Astrocyte of the spinal cord (primary cell): ENCODE measurements around the gene RNFT2.

Source experiments
- DNase-seq: peaks from one replicate; pipeline ENCODE4 v3.0.0; 2011; ENCODE audit warnings: low read depth, low spot score
- H3K4me3 ChIP-seq: 2 replicates; pipeline ENCODE4 v1.5.1; 2011; ENCODE audit warnings: low read depth, mild to moderate bottlenecking, low read length, moderate library complexity
- CTCF ChIP-seq: IDR thresholded peaks from 2 replicates; pipeline ENCODE4 v1.5.1; 2012; ENCODE audit warnings: low read depth, mild to moderate bottlenecking, low read length, inconsistent platforms
- in situ Hi-C: cut with HindIII; loops from 2 replicates; pipeline ENCODE4 v1.10.0; 2017; ENCODE audit warnings: low sequenced_read_pairs

The RNFT2 gene

GRCh38 chr12:116759783-116760621 lies 21.9 kb downstream of the RNFT2 start:
- no peak overlapping the region for H3K4me3 ChIP-seq
- DNase-seq = no peak
- no peak for TF ChIP-seq CTCF
- in situ Hi-C loops = no loop called here

GRCh38 chr12:116760622-116761020 lies 22.5 kb downstream of the RNFT2 start:
- in situ Hi-C loops = no loop called here
- DNase-seq = no peak
- TF ChIP-seq CTCF = no peak
- no peak overlapping the region for H3K4me3 ChIP-seq

- H3K4me3 ChIP-seq = no peak overlapping the region
- no peak for TF ChIP-seq CTCF
- in situ Hi-C loops = no loop called here
- DNase-seq = no peak
These were observed 23.4 kb downstream of the RNFT2 start for GRCh38 chr12:116761499-116761898.

GRCh38 chr12:116765271-116765670 lies 27.2 kb downstream of the RNFT2 start:
- H3K4me3 ChIP-seq = no peak overlapping the region
- TF ChIP-seq CTCF = no peak
- in situ Hi-C loops = no loop called here
- DNase-seq = no peak

GRCh38 chr12:116766285-116766684 lies 28.2 kb downstream of the RNFT2 start:
- DNase-seq = no peak
- H3K4me3 ChIP-seq = no peak overlapping the region
- TF ChIP-seq CTCF = no peak
- in situ Hi-C loops = no loop called here

GRCh38 chr12:116766746-116767145 lies 28.6 kb downstream of the RNFT2 start:
- DNase-seq = no peak
- TF ChIP-seq CTCF = no peak
- in situ Hi-C loops = no loop called here
- H3K4me3 ChIP-seq = no peak overlapping the region
